Hematopoietic multipotent progenitor cell treated with erythropoietin and hydrocortisone succinate and interleukin-3 and kit ligand, for 4 days (in vitro differentiated cells): Measurements from ENCODE around the gene ABCC4.
"Not testable (repeated sequence)": the region's sequence is repeated elsewhere in the genome, so short reads cannot be mapped to it uniquely, and the experiment has no call there.

ENCODE experiments used
- DNase-seq: peaks from one replicate; pipeline ENCODE4 v3.0.0-alpha.2; 2015

ABCC4 gene

DNA sequence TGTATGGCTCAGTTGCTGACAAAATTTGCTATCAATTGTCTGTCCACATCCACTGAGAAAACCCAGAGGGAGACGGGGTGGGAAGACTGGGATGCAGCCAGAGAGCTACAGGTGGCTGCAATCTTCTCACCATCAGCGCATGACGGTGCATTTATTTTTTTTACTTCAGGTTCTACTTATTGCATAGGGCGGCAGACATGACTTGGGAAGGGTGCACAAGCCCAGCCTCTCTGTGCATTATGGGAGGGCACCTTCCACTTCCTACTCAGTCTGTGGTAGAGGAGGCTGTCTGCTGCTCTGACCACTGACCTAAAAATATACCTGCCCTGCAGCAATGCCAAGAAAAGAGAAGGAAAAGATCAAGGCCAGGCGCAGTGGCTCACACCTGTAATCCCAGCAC lies 73.1 kb downstream of the ABCC4 start:
- DNase-seq, result peak; percentile 53

GRCh38 chr13:95226932-95227695 lies 74.1 kb downstream of the ABCC4 start:
- DNase-seq, result peak; percentile 93

GRCh38 chr13:95226476-95226875 lies 74.8 kb downstream of the ABCC4 start:
- DNase-seq, result no peak

GRCh38 chr13:95226050-95226449 lies 75.2 kb downstream of the ABCC4 start:
- DNase-seq, result no peak

- no peak for DNase-seq
Observed at GRCh38 chr13:95224064-95224463, 77.2 kb downstream of the ABCC4 start.

GRCh38 chr13:95222733-95223018 lies 78.6 kb downstream of the ABCC4 start:
- no peak for DNase-seq

- no peak for DNase-seq
Observed at GRCh38 chr13:95221971-95222732, 79.1 kb downstream of the ABCC4 start.

- no peak for DNase-seq
Observed at GRCh38 chr13:95220611-95221010, 80.6 kb downstream of the ABCC4 start.

- no peak for DNase-seq
Observed at GRCh38 chr13:95217920-95218830, 83.1 kb downstream of the ABCC4 start.

DNA sequence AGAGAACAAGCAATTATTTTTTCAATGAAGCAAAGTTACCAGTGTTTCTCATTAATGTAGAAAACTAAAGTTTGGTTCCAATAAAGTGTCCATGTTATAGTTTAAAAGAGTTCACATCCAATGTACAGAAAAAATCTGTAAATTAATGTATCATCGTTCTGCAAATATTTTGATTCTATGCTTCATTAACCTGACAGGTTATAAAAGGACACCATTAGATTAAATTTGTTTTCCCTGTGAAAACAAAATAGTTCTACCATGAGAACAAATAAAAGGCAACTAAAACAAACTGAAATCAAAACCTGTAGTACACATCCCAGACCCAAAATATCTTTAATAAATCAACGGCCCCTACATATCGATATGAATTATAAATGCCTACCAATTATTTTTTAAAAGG lies 85.1 kb downstream of the ABCC4 start:
- DNase-seq, result no peak

DNA sequence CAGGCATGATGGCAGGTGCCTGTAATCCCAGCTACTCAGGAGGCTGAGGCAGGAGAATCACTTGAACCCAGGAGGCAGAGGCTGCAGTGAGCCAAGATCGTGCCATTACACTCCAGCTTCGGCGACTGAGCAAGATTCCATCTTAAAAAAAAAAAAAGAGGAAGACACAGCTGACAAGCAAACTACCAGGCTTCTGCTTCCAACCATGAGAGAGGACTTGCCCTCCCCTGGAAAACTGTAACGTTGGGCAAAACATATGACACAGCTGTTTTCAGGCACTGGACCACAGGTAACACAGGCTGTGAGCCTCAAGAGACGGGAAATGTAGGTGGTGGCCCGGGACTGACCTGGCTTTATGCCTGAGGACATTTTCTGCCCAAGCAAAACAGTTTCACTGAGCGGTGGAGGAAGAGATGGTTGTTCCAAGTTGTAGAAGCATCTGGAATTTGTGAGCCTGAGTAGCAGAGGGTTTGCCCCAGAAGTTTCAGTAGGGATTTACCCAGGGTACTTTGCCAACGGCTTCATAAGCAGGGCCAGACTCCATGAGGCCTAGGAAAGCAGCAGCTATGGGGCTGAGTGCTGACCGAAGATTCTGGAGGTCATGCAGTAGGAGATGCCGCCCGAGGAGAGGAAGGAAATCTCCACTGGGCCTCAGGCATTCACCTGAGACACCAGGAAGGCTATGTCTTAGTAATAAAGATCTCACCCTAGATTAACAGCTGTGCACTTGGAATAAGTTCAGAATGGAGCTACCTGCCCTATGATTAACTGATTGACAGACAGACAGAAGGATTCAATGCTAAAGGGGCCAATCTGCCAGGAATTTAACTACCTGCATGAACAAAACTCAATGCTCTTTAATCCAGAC lies 88.0 kb downstream of the ABCC4 start:
- DNase-seq, result no peak

DNA sequence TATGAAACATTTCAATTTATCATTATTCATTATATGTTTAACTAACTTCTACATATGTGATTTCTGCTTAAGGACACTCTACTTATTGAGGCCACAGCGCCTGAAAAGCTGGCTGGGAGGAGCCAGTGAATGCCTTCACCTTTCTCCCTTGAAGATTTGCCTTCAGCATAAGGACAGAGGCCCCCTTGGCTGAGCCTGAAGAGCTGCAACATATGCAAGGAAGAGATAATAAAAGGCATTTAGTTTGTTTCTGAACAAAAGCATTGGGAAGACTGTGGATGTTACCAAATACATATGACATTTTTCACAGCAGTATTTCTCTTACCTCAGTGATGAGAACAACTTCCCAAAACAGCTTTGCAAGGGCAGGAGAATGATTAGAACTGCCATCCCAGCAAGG lies 92.1 kb downstream of the ABCC4 start:
- peak; percentile 57 for DNase-seq

DNA sequence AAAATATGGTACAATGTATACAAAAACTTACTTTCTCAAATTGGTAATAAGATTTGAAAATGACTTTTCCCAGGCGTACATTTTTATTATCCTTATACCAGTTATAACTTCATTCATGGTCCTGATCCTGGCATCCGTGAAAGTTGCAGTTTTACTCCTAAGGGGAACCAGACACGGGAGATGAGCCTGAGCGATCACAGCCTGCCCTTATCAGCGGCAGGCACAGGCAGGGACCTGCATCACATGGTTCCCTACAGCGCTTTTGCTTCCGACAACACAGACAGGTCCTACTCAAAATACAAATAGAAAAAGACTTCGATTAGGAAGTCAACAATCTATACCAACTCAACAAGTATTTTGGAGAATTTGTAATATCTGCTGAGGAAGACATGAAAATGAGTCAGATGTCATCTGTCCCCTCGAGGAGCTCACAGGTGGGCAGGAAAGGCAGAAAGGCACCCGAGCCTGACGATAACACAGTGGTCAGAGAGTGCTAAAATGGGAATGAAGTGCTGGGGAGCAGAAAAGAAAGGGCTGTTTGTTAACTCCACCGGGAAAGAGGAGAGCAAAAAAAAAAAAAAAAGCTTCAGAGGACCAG lies 93.4 kb downstream of the ABCC4 start:
- DNase-seq, result no peak

- DNase-seq, result no peak
Observed at GRCh38 chr13:95206116-95206515, 95.1 kb downstream of the ABCC4 start.

DNA sequence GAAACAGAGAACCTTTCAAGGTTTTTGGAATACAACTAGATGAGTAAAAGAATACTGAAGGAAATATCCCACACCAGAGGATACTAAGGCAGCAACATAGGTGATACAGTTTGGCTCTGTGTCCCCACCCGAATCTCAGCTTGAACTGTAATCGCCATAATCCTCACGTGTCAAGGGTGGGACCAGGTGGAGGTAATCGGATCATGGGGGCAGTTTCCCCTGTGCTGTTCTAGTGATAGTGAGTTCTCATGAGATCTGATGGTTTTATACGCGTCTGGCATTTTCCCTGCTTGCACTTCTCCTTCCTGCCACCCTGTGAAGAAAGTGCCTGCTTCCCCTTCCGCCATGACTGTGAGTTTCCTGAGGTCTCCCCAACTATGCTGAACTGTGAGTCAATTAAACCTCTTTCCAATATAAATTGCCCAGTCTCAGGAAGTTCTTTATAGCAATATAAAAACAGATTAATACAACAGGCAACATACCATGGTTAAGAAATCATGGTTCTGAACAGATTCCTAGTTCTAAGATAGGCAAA lies 97.0 kb downstream of the ABCC4 start:
- DNase-seq, result no peak

DNA sequence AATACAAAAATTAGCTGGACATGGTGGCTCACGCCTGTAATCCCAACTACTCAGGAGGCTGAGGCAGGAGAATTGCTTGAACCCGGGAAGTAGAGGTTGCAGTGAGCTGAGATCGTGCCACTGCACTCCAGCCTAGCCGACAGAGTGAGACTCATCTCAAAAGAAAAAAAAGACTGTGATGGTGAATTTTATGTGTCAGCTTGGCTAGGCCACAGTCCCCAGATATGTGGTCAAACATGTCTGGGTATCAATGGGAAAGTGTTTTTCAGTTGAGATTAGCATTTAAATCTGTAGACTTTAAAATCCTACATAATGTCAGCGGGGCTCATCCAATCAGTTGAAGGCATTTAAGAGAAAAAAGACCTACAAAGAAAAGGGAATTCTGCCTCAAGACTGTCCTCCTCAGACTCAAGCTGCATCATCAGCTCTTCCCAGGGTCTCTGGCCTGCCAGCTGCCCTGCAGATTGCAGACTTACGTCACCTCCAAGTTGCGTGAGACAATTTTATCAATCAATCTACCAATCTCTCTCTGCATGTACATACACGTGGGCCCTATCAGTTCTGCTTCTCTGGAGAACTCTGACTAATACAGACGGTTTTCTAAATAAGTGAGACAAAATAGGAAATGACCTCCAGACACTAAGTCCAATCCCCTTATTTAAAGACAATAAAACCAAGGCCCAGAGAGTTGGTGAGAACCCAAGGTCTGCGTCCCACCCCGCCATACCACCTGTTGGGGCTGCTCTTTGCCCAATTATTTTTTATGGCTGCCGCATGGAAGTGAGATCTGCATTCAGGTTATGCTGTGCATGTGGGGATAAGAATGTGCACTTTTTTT lies 99.2 kb downstream of the ABCC4 start:
- peak; percentile 92 for DNase-seq

DNA sequence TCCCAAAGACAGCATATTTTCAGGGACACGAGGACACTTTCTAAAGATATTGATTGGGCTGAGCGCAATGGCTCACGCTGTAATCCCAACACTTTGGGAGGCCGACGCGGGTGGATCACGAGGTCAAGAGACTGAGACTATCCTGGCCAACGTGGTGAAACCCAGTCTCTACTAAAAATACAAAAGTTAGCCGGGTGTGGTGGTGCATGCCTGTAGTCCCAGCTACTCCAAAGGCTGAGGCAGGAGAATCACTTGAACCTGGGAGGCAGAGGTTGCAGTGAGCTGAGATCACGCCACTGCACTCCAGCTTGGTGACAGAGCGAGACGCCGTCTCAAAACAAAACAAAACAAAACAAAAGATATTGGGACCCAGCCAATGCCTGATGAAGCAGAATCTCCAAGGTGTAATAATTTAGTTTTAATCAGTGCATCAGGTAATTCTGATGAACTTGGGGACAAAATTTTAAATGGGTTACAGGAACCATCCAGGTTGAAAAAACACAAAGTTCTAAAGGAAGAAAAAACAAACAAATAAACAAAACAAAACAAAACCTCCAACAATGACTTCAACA lies 100.8 kb downstream of the ABCC4 start:
- not testable (repeated sequence) for DNase-seq

DNA sequence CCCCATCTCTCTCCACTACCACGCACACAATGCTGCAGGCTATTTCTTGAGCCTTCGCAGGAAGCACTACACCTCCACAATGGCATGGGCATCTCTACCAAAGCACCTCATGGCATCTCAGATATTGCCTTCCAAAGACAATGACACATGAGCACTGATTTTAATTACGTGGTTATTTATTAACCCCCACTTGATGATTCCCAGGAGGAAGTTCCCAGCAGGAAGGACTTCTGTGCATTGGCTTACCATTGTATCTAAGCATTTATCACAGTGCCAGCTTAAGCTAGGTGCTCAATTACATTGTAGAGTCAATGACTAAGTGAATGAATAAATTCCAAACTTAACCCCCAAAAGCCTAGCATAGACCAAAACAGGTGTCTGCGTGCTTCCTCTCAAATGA lies 101.4 kb downstream of the ABCC4 start:
- DNase-seq, result no peak

DNA sequence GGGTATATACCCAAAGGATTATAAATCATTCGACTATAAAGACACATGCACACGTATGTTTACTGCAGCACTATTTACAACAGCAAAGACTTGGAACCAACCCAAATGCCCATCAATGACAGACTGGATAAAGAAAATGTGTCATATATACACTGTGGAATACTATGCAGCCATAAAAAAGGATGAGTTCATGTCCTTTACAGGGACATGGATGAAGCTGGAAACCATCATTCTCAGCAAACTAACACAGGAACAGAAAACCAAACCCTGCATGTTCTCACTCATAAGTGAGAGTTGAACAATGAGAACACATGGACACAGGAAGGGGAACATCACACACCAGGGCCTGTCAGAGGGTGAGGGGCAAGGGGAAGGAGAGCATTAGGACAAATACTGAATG lies 102.6 kb downstream of the ABCC4 start:
- not testable (repeated sequence) for DNase-seq

DNA sequence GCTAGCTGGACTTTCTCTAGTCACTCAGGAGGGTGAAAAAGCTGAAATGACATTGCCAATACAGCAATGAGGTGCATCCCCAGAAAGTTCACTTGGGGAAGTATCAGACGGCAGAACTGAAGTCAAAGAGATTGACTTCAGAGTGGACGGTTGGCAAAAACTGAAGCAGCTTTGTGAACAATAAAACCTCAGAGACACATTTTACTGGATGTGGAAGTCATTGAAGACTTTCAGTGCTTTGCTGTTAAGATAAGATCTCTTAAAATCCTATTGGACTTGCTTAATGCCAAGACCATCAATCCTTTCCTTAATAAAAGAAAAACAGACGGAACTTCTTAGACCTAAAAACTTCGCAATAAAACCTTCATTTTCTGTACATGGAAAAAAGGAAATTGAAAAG lies 103.7 kb downstream of the ABCC4 start:
- no peak for DNase-seq

GRCh38 chr13:95195146-95195545 lies 106.1 kb downstream of the ABCC4 start:
- no peak for DNase-seq
